ENCODE results near the gene MYOT.

- TF ChIP-seq POLR2A (IDR thresholded peaks at IDR 0.05; ENCODE audit: low read depth, low read length) (no peak), CTCF (conservative IDR thresholded peaks at IDR 0.05; ENCODE audit: low read depth, low read length) (no peak), USF2 (IDR thresholded peaks at IDR 0.05; ENCODE audit: low read depth, low read length) (no peak), RFX5 (IDR thresholded peaks at IDR 0.05; ENCODE audit: low read depth, low read length) (no peak), RAD21 (IDR thresholded peaks at IDR 0.05; ENCODE audit: low read length) (no peak), CHD1 (IDR thresholded peaks at IDR 0.05; ENCODE audit: low read depth, low read length) (no peak), RCOR1 (IDR thresholded peaks at IDR 0.05; ENCODE audit: insufficient replicate concordance, low read length) (no peak)
Observed at GRCh38 chr5:137822984-137823383, 44.7 kb upstream of the MYOT start.
